ENCODE data around the gene LAMTOR4. TPM values are rescaled to one million over a fixed set of nuclear protein-coding genes. Genes with fewer than 3 reads are reported as not detected.

LAMTOR4 gene
- total RNA-seq, 1 donor from 2014 or later: 105 TPM

- TF ChIP-seq, protein P1, sequence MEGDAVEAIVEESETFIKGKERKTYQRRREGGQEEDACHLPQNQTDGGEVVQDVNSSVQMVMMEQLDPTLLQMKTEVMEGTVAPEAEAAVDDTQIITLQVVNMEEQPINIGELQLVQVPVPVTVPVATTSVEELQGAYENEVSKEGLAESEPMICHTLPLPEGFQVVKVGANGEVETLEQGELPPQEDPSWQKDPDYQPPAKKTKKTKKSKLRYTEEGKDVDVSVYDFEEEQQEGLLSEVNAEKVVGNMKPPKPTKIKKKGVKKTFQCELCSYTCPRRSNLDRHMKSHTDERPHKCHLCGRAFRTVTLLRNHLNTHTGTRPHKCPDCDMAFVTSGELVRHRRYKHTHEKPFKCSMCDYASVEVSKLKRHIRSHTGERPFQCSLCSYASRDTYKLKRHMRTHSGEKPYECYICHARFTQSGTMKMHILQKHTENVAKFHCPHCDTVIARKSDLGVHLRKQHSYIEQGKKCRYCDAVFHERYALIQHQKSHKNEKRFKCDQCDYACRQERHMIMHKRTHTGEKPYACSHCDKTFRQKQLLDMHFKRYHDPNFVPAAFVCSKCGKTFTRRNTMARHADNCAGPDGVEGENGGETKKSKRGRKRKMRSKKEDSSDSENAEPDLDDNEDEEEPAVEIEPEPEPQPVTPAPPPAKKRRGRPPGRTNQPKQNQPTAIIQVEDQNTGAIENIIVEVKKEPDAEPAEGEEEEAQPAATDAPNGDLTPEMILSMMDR (IDR thresholded peaks at IDR 0.05; ENCODE audit: unreplicated experiment): no peak
- H3K4me1 Mint-ChIP-seq: peaks cover 27% of the 10 kb centered on the region
- H3K36me3 Mint-ChIP-seq: peaks cover 21% of the 10 kb centered on the region
- H3K9me3 Mint-ChIP-seq: no peaks in the 10 kb centered on the region
- H3K27me3 Mint-ChIP-seq (ENCODE audit: low read depth): no peaks in the 10 kb centered on the region
- peak overlapping the region; percentile 99 for H3K27ac Mint-ChIP-seq
- peak overlapping the region; percentile 89 for H3K4me3 Mint-ChIP-seq
- DNase-seq (ENCODE audit: low spot score in 2 of 2, unreplicated experiment in 2 of 2): no peak
Measured at GRCh38 chr7:100102950-100103840, 45.5 kb upstream of the LAMTOR4 start.

DNA sequence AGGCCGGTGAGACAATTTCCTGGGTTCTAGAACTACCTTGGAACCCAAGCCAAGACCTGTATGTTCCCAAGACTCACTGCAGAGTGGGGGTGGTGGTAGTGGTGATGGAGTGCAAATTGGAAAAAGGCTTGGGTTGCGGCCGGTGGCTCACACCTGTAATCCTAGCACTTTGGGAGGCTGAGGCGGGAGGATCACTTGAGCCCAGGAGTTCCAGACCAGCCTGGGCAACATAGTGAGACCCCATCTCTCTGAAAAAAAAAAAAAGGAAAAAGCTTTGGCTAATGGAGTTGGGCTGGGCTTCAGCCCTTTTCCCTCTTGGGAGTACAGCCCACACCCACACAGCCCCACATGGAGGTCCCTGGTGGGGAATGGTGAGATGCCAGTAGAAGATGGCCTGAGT lies 43.2 kb upstream of the LAMTOR4 start:
- Mint-ChIP-seq H3K27me3 (ENCODE audit: low read depth) (no peaks in the 10 kb centered on the region), H3K36me3 (peaks cover 11% of the 10 kb centered on the region), H3K4me1 (peaks cover 7% of the 10 kb centered on the region), H3K9me3 (no peaks in the 10 kb centered on the region), H3K4me3 (no peak overlapping the region), H3K27ac (no peak overlapping the region)
- DNase-seq (ENCODE audit: low spot score in 2 of 2, unreplicated experiment in 2 of 2): no peak
- TF ChIP-seq, protein P1 (IDR thresholded peaks at IDR 0.05; ENCODE audit: unreplicated experiment): no peak

- Mint-ChIP-seq H3K36me3 (peaks cover 19% of the 10 kb centered on the region), H3K27me3 (ENCODE audit: low read depth) (no peaks in the 10 kb centered on the region), H3K9me3 (no peaks in the 10 kb centered on the region), H3K4me1 (peaks cover 7% of the 10 kb centered on the region), H3K27ac (no peak overlapping the region), H3K4me3 (no peak overlapping the region)
- TF ChIP-seq, protein P1 (IDR thresholded peaks at IDR 0.05; ENCODE audit: unreplicated experiment): no peak
- DNase-seq (ENCODE audit: low spot score in 2 of 2, unreplicated experiment in 2 of 2): no peak
Measured at GRCh38 chr7:100106633-100107032, 42.1 kb upstream of the LAMTOR4 start.

GRCh38 chr7:100107125-100107737 lies 41.5 kb upstream of the LAMTOR4 start:
- DNase-seq (ENCODE audit: low spot score in 2 of 2, unreplicated experiment in 2 of 2): no peak
- Mint-ChIP-seq H3K4me1 (peaks cover 7% of the 10 kb centered on the region), H3K4me3 (no peak overlapping the region), H3K9me3 (no peaks in the 10 kb centered on the region), H3K27ac (no peak overlapping the region), H3K27me3 (ENCODE audit: low read depth) (no peaks in the 10 kb centered on the region), H3K36me3 (peaks cover 19% of the 10 kb centered on the region)
- TF ChIP-seq, protein P1 (IDR thresholded peaks at IDR 0.05; ENCODE audit: unreplicated experiment): no peak

GRCh38 chr7:100107890-100108289 lies 40.8 kb upstream of the LAMTOR4 start:
- Mint-ChIP-seq H3K27ac (peak overlapping the region; percentile 30), H3K4me3 (no peak overlapping the region), H3K4me1 (peaks cover 2% of the 10 kb centered on the region), H3K27me3 (ENCODE audit: low read depth) (no peaks in the 10 kb centered on the region), H3K9me3 (no peaks in the 10 kb centered on the region), H3K36me3 (peaks cover 21% of the 10 kb centered on the region)
- TF ChIP-seq, protein P1 (IDR thresholded peaks at IDR 0.05; ENCODE audit: unreplicated experiment): no peak
- no peak for DNase-seq (ENCODE audit: low spot score in 2 of 2, unreplicated experiment in 2 of 2)

Data from mesothelial cell of epicardium (in vitro differentiated cells).